VCaP (cell line): Measurements from ENCODE around the gene GALNT8.
"Not testable (repeated sequence)": the region's sequence is repeated elsewhere in the genome, so short reads cannot be mapped to it uniquely, and the experiment has no call there.

Experiments used
- H3K27ac ChIP-seq: fragments of 450-650 bp; 2 replicates; pipeline ENCODE4 v1.5.1; 2017
- TF ChIP-seq, protein P1 (sequence below): fragments of 450-650 bp; conservative IDR thresholded peaks from 2 replicates; pipeline ENCODE4 v1.5.1; 2017; ENCODE audit warnings: mild to moderate bottlenecking, moderate library complexity

Gene GALNT8

GRCh38 chr12:4743046-4743445, 22.8 kb downstream of the GALNT8 start:
- TF ChIP-seq, protein P1, sequence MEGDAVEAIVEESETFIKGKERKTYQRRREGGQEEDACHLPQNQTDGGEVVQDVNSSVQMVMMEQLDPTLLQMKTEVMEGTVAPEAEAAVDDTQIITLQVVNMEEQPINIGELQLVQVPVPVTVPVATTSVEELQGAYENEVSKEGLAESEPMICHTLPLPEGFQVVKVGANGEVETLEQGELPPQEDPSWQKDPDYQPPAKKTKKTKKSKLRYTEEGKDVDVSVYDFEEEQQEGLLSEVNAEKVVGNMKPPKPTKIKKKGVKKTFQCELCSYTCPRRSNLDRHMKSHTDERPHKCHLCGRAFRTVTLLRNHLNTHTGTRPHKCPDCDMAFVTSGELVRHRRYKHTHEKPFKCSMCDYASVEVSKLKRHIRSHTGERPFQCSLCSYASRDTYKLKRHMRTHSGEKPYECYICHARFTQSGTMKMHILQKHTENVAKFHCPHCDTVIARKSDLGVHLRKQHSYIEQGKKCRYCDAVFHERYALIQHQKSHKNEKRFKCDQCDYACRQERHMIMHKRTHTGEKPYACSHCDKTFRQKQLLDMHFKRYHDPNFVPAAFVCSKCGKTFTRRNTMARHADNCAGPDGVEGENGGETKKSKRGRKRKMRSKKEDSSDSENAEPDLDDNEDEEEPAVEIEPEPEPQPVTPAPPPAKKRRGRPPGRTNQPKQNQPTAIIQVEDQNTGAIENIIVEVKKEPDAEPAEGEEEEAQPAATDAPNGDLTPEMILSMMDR: no peak
- no peak overlapping the region for H3K27ac ChIP-seq

DNA sequence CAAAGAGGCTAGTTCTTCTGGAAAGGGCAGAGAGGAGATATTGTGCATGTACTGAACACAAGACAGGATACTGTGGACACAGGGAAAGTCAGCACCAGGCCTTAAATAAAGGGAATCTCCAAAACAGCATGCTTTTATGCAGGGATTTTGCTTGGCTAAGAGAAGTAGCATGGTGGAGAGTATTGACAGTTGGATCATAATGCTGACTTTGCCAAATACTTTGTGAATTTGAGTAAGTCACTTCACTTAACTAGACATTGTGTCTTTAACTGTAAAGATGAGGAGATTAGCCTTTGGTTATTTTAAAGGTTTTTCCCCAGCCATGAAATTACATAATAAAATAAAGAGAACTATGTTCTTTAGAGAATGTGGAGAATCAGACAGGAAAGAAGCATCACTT, 24.5 kb downstream of the GALNT8 start:
- no peak overlapping the region for H3K27ac ChIP-seq
- TF ChIP-seq, protein P1: no peak

DNA sequence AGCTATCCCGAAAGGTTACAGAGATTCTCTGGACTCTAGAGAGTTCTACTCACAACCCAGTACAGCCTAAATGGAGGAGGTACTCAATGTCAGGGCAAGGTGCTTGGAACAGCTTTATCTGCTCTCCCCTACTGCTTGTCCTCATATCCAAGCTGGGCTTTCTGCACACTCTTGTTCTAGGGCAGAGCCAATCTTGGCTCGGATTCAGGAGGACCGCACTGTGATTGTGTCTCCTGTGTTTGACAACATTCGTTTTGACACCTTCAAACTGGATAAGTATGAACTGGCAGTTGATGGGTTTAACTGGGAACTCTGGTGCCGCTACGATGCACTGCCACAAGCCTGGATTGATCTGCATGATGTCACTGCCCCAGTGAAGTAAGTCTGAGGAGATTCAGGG, 25.0 kb downstream of the GALNT8 start:
- TF ChIP-seq, protein P1: no peak
- H3K27ac ChIP-seq: no peak overlapping the region

GRCh38 chr12:4751654-4752053, 31.5 kb downstream of the GALNT8 start:
- H3K27ac ChIP-seq: not testable (repeated sequence)

GRCh38 chr12:4762773-4763172, 42.6 kb downstream of the GALNT8 start:
- TF ChIP-seq, protein P1: no peak
- no peak overlapping the region for H3K27ac ChIP-seq

DNA sequence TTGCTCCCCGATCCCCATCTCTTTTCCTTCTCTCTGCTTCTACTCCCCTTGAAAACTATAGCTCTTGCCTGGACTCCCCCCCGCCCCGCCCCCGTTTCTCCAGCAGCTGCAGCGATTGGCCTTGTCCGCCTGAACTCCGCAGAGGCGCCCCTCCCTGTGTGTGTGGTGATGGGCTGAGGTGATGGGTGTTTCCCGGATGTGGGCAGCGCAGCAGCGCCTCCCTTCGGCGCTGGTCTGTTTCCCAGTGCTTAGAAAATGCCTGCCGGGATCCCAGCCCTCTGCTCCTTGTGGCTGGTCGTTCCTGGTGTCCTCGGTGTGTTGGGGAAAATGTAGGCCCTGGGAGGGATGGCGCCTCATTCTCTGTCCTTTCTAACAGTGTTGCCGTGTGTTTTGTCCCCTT, 43.3 kb downstream of the GALNT8 start:
- H3K27ac ChIP-seq: no peak overlapping the region
- TF ChIP-seq, protein P1: no peak

DNA sequence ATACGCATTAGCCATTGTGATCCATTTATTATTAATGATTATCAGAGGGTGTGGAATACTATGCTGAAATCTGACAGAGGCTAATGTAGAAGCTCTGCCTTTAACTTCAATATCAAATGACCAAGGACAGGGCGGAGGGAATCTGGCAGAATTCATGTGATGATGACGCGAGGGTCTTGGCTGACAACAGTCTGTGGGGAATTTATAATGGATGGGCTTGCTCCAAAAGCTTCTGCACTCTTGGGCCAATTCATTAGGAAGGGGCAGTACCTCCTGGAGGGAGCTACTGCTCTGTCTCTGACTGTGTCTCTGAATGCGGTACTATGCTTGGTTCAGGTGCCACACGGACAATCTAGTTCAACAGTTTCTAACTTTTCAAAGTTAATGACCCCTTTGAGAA, 46.2 kb downstream of the GALNT8 start:
- TF ChIP-seq, protein P1: no peak
- H3K27ac ChIP-seq: no peak overlapping the region

- TF ChIP-seq, protein P1: no peak
- no peak overlapping the region for H3K27ac ChIP-seq
These were observed 47.0 kb downstream of the GALNT8 start for GRCh38 chr12:4767186-4767585.
